ENCODE data around the gene CAPN13.

The CAPN13 gene

GRCh38 chr2:30798536-30798991 lies 8.7 kb downstream of the CAPN13 start:
- no peak for TF ChIP-seq TEAD4 (IDR thresholded peaks at IDR 0.05)
- TF ChIP-seq REST (IDR thresholded peaks at IDR 0.05; ENCODE audit: low read depth): no peak
- no peak for TF ChIP-seq MAX (IDR thresholded peaks at IDR 0.05)
- no peak for TF ChIP-seq TCF12 (IDR thresholded peaks at IDR 0.05; ENCODE audit: low read depth)
- TF ChIP-seq NFIC (IDR thresholded peaks at IDR 0.05): no peak
- no peak for TF ChIP-seq RAD21 (IDR thresholded peaks at IDR 0.05; ENCODE audit: low read depth)
- TF ChIP-seq CEBPB (IDR thresholded peaks at IDR 0.05): no peak
- no peak for TF ChIP-seq CREB1 (IDR thresholded peaks at IDR 0.05; ENCODE audit: low read depth)
- TF ChIP-seq USF1 (IDR thresholded peaks at IDR 0.05): no peak
- TF ChIP-seq YY1 (IDR thresholded peaks at IDR 0.05; ENCODE audit: low read depth): no peak
- TF ChIP-seq TAF1 (IDR thresholded peaks at IDR 0.05; ENCODE audit: low read depth): no peak
- TF ChIP-seq EGR1 (IDR thresholded peaks at IDR 0.05): no peak
- no peak for TF ChIP-seq ZBTB7A (IDR thresholded peaks at IDR 0.05; ENCODE audit: low read depth)
- no peak for TF ChIP-seq EP300 (IDR thresholded peaks at IDR 0.05; ENCODE audit: borderline replicate concordance)
- no peak for TF ChIP-seq FOXM1 (IDR thresholded peaks at IDR 0.05; ENCODE audit: borderline replicate concordance, low read depth)

GRCh38 chr2:30797381-30798015 lies 9.7 kb downstream of the CAPN13 start:
- TF ChIP-seq NFIC (IDR thresholded peaks at IDR 0.05): no peak

- TF ChIP-seq REST (IDR thresholded peaks at IDR 0.05; ENCODE audit: low read depth) (no peak), TEAD4 (IDR thresholded peaks at IDR 0.05) (no peak), FOXM1 (IDR thresholded peaks at IDR 0.05; ENCODE audit: borderline replicate concordance, low read depth) (no peak), TCF12 (IDR thresholded peaks at IDR 0.05; ENCODE audit: low read depth) (no peak), ZBTB7A (IDR thresholded peaks at IDR 0.05; ENCODE audit: low read depth) (no peak), TAF1 (IDR thresholded peaks at IDR 0.05; ENCODE audit: low read depth) (no peak), EP300 (IDR thresholded peaks at IDR 0.05; ENCODE audit: borderline replicate concordance) (no peak), CREB1 (IDR thresholded peaks at IDR 0.05; ENCODE audit: low read depth) (no peak), RAD21 (IDR thresholded peaks at IDR 0.05; ENCODE audit: low read depth) (no peak), NFIC (IDR thresholded peaks at IDR 0.05) (no peak), CEBPB (IDR thresholded peaks at IDR 0.05) (no peak), USF1 (IDR thresholded peaks at IDR 0.05) (no peak), YY1 (IDR thresholded peaks at IDR 0.05; ENCODE audit: low read depth) (no peak), EGR1 (IDR thresholded peaks at IDR 0.05) (no peak), MAX (IDR thresholded peaks at IDR 0.05) (no peak)
Observed at GRCh38 chr2:30796699-30797098, 10.5 kb downstream of the CAPN13 start.

- TF ChIP-seq TAF1 (IDR thresholded peaks at IDR 0.05; ENCODE audit: low read depth) (no peak), TEAD4 (IDR thresholded peaks at IDR 0.05) (no peak), TCF12 (IDR thresholded peaks at IDR 0.05; ENCODE audit: low read depth) (no peak), EP300 (IDR thresholded peaks at IDR 0.05; ENCODE audit: borderline replicate concordance) (no peak), FOXM1 (IDR thresholded peaks at IDR 0.05; ENCODE audit: borderline replicate concordance, low read depth) (no peak), CREB1 (IDR thresholded peaks at IDR 0.05; ENCODE audit: low read depth) (no peak), MAX (IDR thresholded peaks at IDR 0.05) (no peak), YY1 (IDR thresholded peaks at IDR 0.05; ENCODE audit: low read depth) (no peak), RAD21 (IDR thresholded peaks at IDR 0.05; ENCODE audit: low read depth) (no peak), USF1 (IDR thresholded peaks at IDR 0.05) (no peak), NFIC (IDR thresholded peaks at IDR 0.05) (no peak), ZBTB7A (IDR thresholded peaks at IDR 0.05; ENCODE audit: low read depth) (no peak), REST (IDR thresholded peaks at IDR 0.05; ENCODE audit: low read depth) (no peak), CEBPB (IDR thresholded peaks at IDR 0.05) (no peak), EGR1 (IDR thresholded peaks at IDR 0.05) (no peak)
Observed at GRCh38 chr2:30792521-30792920, 14.7 kb downstream of the CAPN13 start.
